ENCODE measurements around the gene KDM1B. TPM values are rescaled to one million over a fixed set of nuclear protein-coding genes. Genes with fewer than 3 reads are reported as not detected.
"Not testable (repeated sequence)": the region's sequence is repeated elsewhere in the genome, so short reads cannot be mapped to it uniquely, and the experiment has no call there.

The KDM1B gene
- total RNA-seq, 1 donor, result 17.3 TPM

GRCh38 chr6:18160911-18161310 is 5.7 kb downstream of the KDM1B start:
- no peak overlapping the region for H3K4me3 ChIP-seq (ENCODE audit: low read depth, low read length)
- DNase-seq (ENCODE audit: low read depth), result no peak
- no peak for TF ChIP-seq CTCF (IDR thresholded peaks at IDR 0.05; ENCODE audit: insufficient read depth, low read depth, low read length)

- DNase-seq (ENCODE audit: low read depth), result peak; percentile 11
- no peak for TF ChIP-seq CTCF (IDR thresholded peaks at IDR 0.05; ENCODE audit: insufficient read depth, low read depth, low read length)
- no peak overlapping the region for H3K4me3 ChIP-seq (ENCODE audit: low read depth, low read length)
Measured at GRCh38 chr6:18161431-18161830, 6.2 kb downstream of the KDM1B start.

GRCh38 chr6:18162401-18162800 is 7.2 kb downstream of the KDM1B start:
- no peak for DNase-seq (ENCODE audit: low read depth)
- TF ChIP-seq CTCF (IDR thresholded peaks at IDR 0.05; ENCODE audit: insufficient read depth, low read depth, low read length), result no peak
- H3K4me3 ChIP-seq (ENCODE audit: low read depth, low read length), result no peak overlapping the region

GRCh38 chr6:18165751-18166150 is 10.5 kb downstream of the KDM1B start:
- DNase-seq (ENCODE audit: low read depth), result no peak
- H3K4me3 ChIP-seq (ENCODE audit: low read depth, low read length), result no peak overlapping the region
- no peak for TF ChIP-seq CTCF (IDR thresholded peaks at IDR 0.05; ENCODE audit: insufficient read depth, low read depth, low read length)

GRCh38 chr6:18166312-18167036 is 11.3 kb downstream of the KDM1B start:
- TF ChIP-seq CTCF (IDR thresholded peaks at IDR 0.05; ENCODE audit: insufficient read depth, low read depth, low read length), result no peak
- DNase-seq (ENCODE audit: low read depth), result peak; percentile 25
- H3K4me3 ChIP-seq (ENCODE audit: low read depth, low read length), result no peak overlapping the region

- H3K4me3 ChIP-seq (ENCODE audit: low read depth, low read length), result no peak overlapping the region
- no peak for DNase-seq (ENCODE audit: low read depth)
- no peak for TF ChIP-seq CTCF (IDR thresholded peaks at IDR 0.05; ENCODE audit: insufficient read depth, low read depth, low read length)
Measured at GRCh38 chr6:18168264-18168663, 13.0 kb downstream of the KDM1B start.

- DNase-seq (ENCODE audit: low read depth), result peak; percentile 74
- no peak overlapping the region for H3K4me3 ChIP-seq (ENCODE audit: low read depth, low read length)
- TF ChIP-seq CTCF (IDR thresholded peaks at IDR 0.05; ENCODE audit: insufficient read depth, low read depth, low read length), result no peak
Measured at GRCh38 chr6:18171871-18172270, 16.6 kb downstream of the KDM1B start.

- H3K4me3 ChIP-seq (ENCODE audit: low read depth, low read length); DNase-seq (ENCODE audit: low read depth): not testable (repeated sequence)
Measured at GRCh38 chr6:18176198-18176597, 21.0 kb downstream of the KDM1B start.

Data from fibroblast of villous mesenchyme (primary cell).